ENCODE results near the gene ZNF343. TPM values are rescaled to one million over a fixed set of nuclear protein-coding genes. Genes with fewer than 3 reads are reported as not detected.

ZNF343 gene
- polyA plus RNA-seq, 1 of the 3 experiments (the other 2 are of a cell fraction) = 11.0 TPM

DNA sequence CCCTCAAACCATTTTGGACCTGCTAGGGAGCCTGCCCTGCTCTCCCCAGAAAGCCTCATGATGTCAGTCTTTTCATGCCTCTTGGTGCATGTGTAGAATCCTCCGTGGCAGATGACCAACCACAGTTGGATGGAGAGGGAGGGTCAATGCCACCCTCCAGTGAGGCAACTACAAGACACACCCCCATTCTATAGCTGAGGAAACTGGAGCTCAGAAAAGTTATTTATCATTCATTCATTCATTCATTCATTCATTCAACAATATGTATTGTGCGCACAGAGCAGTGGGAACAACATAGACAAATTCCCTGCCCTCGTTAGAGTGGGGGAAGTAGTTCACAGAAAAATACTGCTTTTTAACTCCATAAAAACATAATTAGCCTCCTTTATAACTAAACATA is 54.9 kb downstream of the ZNF343 start:
- ChIA-PET CTCF (interaction anchor here (1.1 to 6.2 kb wide), 5 partner anchors 16 to 274 kb away, joined by 4 to 66 read pairs (median 8); no protein-coding TSS in a partner anchor), POLR2A (no interaction called here)
- Histone ChIP-seq H3K36me3 (replicated peaks in 1 of 2; ENCODE audit: control insufficient read depth in 1 of 2, insufficient read depth in 2 of 2, low read length in 1 of 2) (peaks cover 0 to 8% of the 10 kb centered on the region in 2 experiments), H3K9me2 (no peaks in the 10 kb centered on the region), H3F3A (replicated peaks; ENCODE audit: insufficient read depth) (peaks cover 19% of the 10 kb centered on the region), H3K4me1 (ENCODE audit: control insufficient read depth in 1 of 2, insufficient read depth in 2 of 2, low read depth in 1 of 2, low read length in 1 of 2) (no peaks in the 10 kb centered on the region; a peak in 1 of 4 replicates), H3K27ac (ENCODE audit: low read depth in 2 of 2, low read length in 1 of 2) (no peak overlapping the region), H3K9me3 (no peaks in the 10 kb centered on the region), H3K4me2 (no peak overlapping the region), H3K9ac (no peak overlapping the region), H2AFZ (ENCODE audit: low read depth) (no peak overlapping the region), H3K4me3 (ENCODE audit: low read depth in 2 of 2, low read length in 1 of 2) (no peak overlapping the region), H3K27me3 (ENCODE audit: insufficient read depth) (no peaks in the 10 kb centered on the region), H3K79me2 (ENCODE audit: insufficient read depth) (no peaks in the 10 kb centered on the region), H4K20me1 (ENCODE audit: insufficient read depth) (no peaks in the 10 kb centered on the region)
- DNase-seq = no peak
- 87% methylated on average over 3 of the region's 3 CpGs for WGBS (ENCODE audit: low lambda C conversion rate)
- TF ChIP-seq EP300 (IDR thresholded peaks at IDR 0.05; ENCODE audit: borderline replicate concordance in 1 of 2, low read depth in 1 of 2, low read length in 1 of 2) = no peak
- TF ChIP-seq ELF1 (IDR thresholded peaks at IDR 0.05) = no peak
- TF ChIP-seq GABPA (IDR thresholded peaks at IDR 0.05; ENCODE audit: low read depth) = no peak
- TF ChIP-seq RFX5 (IDR thresholded peaks at IDR 0.05; ENCODE audit: low read length) = no peak
- TF ChIP-seq, protein P1, sequence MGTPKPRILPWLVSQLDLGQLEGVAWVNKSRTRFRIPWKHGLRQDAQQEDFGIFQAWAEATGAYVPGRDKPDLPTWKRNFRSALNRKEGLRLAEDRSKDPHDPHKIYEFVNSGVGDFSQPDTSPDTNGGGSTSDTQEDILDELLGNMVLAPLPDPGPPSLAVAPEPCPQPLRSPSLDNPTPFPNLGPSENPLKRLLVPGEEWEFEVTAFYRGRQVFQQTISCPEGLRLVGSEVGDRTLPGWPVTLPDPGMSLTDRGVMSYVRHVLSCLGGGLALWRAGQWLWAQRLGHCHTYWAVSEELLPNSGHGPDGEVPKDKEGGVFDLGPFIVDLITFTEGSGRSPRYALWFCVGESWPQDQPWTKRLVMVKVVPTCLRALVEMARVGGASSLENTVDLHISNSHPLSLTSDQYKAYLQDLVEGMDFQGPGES (IDR thresholded peaks at IDR 0.05; ENCODE audit: low read depth, low read length) = no peak
- TF ChIP-seq NFIC (IDR thresholded peaks at IDR 0.05; ENCODE audit: borderline replicate concordance) = no peak
- no peak for TF ChIP-seq POLR2AphosphoS5 (IDR thresholded peaks at IDR 0.05; ENCODE audit: low read depth, low read length)
- TF ChIP-seq FOXJ3 (CRISPR knock-in tag; IDR thresholded peaks at IDR 0.05) = no peak
- TF ChIP-seq, protein P2, sequence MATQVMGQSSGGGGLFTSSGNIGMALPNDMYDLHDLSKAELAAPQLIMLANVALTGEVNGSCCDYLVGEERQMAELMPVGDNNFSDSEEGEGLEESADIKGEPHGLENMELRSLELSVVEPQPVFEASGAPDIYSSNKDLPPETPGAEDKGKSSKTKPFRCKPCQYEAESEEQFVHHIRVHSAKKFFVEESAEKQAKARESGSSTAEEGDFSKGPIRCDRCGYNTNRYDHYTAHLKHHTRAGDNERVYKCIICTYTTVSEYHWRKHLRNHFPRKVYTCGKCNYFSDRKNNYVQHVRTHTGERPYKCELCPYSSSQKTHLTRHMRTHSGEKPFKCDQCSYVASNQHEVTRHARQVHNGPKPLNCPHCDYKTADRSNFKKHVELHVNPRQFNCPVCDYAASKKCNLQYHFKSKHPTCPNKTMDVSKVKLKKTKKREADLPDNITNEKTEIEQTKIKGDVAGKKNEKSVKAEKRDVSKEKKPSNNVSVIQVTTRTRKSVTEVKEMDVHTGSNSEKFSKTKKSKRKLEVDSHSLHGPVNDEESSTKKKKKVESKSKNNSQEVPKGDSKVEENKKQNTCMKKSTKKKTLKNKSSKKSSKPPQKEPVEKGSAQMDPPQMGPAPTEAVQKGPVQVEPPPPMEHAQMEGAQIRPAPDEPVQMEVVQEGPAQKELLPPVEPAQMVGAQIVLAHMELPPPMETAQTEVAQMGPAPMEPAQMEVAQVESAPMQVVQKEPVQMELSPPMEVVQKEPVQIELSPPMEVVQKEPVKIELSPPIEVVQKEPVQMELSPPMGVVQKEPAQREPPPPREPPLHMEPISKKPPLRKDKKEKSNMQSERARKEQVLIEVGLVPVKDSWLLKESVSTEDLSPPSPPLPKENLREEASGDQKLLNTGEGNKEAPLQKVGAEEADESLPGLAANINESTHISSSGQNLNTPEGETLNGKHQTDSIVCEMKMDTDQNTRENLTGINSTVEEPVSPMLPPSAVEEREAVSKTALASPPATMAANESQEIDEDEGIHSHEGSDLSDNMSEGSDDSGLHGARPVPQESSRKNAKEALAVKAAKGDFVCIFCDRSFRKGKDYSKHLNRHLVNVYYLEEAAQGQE (IDR thresholded peaks at IDR 0.05; ENCODE audit: low read depth, low read length) = no peak
- TF ChIP-seq TCF12 (IDR thresholded peaks at IDR 0.05) = no peak

DNA sequence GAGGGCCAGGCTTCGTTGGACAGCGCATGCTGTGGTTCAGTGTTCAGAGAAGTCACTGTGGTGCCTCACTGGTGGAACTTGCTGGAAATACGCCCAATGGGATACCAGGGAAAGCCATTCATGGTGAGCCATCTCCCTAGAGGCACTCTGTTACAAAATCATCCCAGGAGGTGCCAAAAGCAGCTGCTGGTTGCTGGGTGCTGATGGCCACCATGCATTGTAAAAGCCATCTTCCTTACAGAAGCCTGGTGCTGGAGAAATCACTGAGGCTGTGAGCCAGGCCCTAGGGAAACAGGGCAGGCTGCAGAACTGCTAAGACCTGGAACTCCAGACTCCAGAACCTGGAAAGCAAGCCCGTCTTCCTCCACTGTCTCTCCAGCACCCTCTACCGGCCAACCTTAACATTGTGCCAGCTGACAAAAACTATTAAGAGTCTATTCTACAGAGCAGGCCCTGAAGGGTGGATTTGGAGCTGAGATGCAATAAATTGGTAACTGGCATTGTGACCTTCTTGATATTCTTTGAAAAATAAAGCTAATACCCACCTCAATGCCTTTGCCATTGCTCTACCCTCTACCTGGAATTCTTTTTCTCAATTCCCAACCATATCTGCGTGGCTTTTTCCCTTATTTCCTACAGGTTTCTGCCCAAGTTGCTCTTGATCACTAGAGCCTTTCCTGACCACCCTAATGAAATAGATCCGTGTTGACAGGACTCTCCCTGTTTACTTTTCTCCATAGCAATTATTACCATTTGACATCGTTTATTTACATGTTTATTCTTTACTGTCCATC is 56.6 kb downstream of the ZNF343 start:
- H3K27me3 ChIP-seq (ENCODE audit: insufficient read depth) = no peaks in the 10 kb centered on the region
- ChIA-PET CTCF (interaction anchor here (0.6 to 6.2 kb wide), 33 partner anchors 9 to 487 kb away, joined by 3 to 66 read pairs (median 4); no protein-coding TSS in a partner anchor), POLR2A (interaction anchor here (0.7 kb wide), 1 partner anchor 106 kb away, joined by 3 read pairs; no protein-coding TSS in a partner anchor)
- H3K9me2 ChIP-seq = no peaks in the 10 kb centered on the region
- peak; percentile 64 for DNase-seq
- WGBS (ENCODE audit: low lambda C conversion rate) = 44% methylated on average over 8 of the region's 8 CpGs
- no peak overlapping the region for H2AFZ ChIP-seq (ENCODE audit: low read depth)
- no peaks in the 10 kb centered on the region for H3K36me3 ChIP-seq (replicated peaks in 1 of 2; ENCODE audit: control insufficient read depth in 1 of 2, insufficient read depth in 2 of 2, low read length in 1 of 2)
- H3K27ac ChIP-seq (ENCODE audit: low read depth in 2 of 2, low read length in 1 of 2) = no peak overlapping the region
- H3F3A ChIP-seq (replicated peaks; ENCODE audit: insufficient read depth) = peaks cover 6% of the 10 kb centered on the region
- H4K20me1 ChIP-seq (ENCODE audit: insufficient read depth) = no peaks in the 10 kb centered on the region
- no peak overlapping the region for H3K4me2 ChIP-seq
- no peaks in the 10 kb centered on the region; a peak in 1 of 4 replicates for H3K4me1 ChIP-seq (ENCODE audit: control insufficient read depth in 1 of 2, insufficient read depth in 2 of 2, low read depth in 1 of 2, low read length in 1 of 2)
- no peaks in the 10 kb centered on the region for H3K79me2 ChIP-seq (ENCODE audit: insufficient read depth)
- H3K4me3 ChIP-seq (ENCODE audit: low read depth in 2 of 2, low read length in 1 of 2) = no peak overlapping the region
- no peak overlapping the region for H3K9ac ChIP-seq
- H3K9me3 ChIP-seq = no peaks in the 10 kb centered on the region
- TF ChIP-seq SMC3 (IDR thresholded peaks at IDR 0.05; ENCODE audit: low read depth, low read length) (peak; percentile 66), CHD2 (IDR thresholded peaks at IDR 0.05; ENCODE audit: low read length, partially characterized antibody) (peak; percentile 21), TCF12 (IDR thresholded peaks at IDR 0.05) (peak; percentile 33; the same call in 1 of the 2 replicates), FOSL2 (IDR thresholded peaks at IDR 0.05; ENCODE audit: borderline replicate concordance, low read depth) (no peak), TEAD4 (IDR thresholded peaks at IDR 0.05; ENCODE audit: borderline replicate concordance, insufficient read depth) (no peak), MEF2A (IDR thresholded peaks at IDR 0.05; ENCODE audit: borderline replicate concordance, low read depth) (no peak), SIN3A (IDR thresholded peaks at IDR 0.05; ENCODE audit: borderline replicate concordance, low read depth, low read length) (no peak), MXI1 (IDR thresholded peaks at IDR 0.05; ENCODE audit: low read depth, low read length) (no peak), RAD21 (IDR thresholded peaks at IDR 0.05; ENCODE audit: low read length) (peak; percentile 79)
- TF ChIP-seq, protein P3, sequence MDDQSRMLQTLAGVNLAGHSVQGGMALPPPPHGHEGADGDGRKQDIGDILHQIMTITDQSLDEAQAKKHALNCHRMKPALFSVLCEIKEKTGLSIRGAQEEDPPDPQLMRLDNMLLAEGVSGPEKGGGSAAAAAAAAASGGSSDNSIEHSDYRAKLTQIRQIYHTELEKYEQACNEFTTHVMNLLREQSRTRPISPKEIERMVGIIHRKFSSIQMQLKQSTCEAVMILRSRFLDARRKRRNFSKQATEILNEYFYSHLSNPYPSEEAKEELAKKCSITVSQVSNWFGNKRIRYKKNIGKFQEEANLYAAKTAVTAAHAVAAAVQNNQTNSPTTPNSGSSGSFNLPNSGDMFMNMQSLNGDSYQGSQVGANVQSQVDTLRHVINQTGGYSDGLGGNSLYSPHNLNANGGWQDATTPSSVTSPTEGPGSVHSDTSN (IDR thresholded peaks at IDR 0.05) = 0 out of 2 replicates have a peak, but pooled peaks have one; percentile 26
- TF ChIP-seq, protein P4, sequence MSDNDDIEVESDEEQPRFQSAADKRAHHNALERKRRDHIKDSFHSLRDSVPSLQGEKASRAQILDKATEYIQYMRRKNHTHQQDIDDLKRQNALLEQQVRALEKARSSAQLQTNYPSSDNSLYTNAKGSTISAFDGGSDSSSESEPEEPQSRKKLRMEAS (IDR thresholded peaks at IDR 0.05; ENCODE audit: low read depth) = no peak
- TF ChIP-seq, protein P5, sequence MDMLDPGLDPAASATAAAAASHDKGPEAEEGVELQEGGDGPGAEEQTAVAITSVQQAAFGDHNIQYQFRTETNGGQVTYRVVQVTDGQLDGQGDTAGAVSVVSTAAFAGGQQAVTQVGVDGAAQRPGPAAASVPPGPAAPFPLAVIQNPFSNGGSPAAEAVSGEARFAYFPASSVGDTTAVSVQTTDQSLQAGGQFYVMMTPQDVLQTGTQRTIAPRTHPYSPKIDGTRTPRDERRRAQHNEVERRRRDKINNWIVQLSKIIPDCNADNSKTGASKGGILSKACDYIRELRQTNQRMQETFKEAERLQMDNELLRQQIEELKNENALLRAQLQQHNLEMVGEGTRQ (IDR thresholded peaks at IDR 0.05; ENCODE audit: borderline replicate concordance, low read depth, low read length) = no peak

Data from SK-N-SH (cell line).